Measurements from ENCODE around the gene HIF1AN.

GRCh38 chr10:100565206-100565985 lies 29.7 kb downstream of the HIF1AN start:
- no peak for TF ChIP-seq POLR2A (IDR thresholded peaks at IDR 0.05; ENCODE audit: low read depth, low read length)
- TF ChIP-seq POLR2AphosphoS5 (IDR thresholded peaks at IDR 0.05; ENCODE audit: low read depth, low read length): no peak
- no peak for TF ChIP-seq TAF1 (IDR thresholded peaks at IDR 0.05; ENCODE audit: borderline replicate concordance, low read depth, low read length)
